Endothelial cell of umbilical vein (primary cell): ENCODE results near the gene BZW1. TPM values are rescaled to one million over a fixed set of nuclear protein-coding genes. Genes with fewer than 3 reads are reported as not detected.

Experiments used
- BruUV-seq: library from RNA; stranded (reverse); fragments of 400-500 nt; replicated peaks from 2 replicates; lab custom pipeline; 2021; lab: Mats Ljungman, UMichigan
- CTCF ChIA-PET: fragments of 300-600, 350-600 bp; sonication (Branson Sonifier 250); formaldehyde crosslinking; loops from one replicate; lab custom pipeline; 2021; ENCODE audit warnings: antibody characterized with exemption, inconsistent platforms; lab: Charles Lee
- POLR2A ChIA-PET: fragments of 300-600, 350-600 bp; sonication (Branson Sonifier 250); formaldehyde crosslinking; loops from one replicate; lab custom pipeline; 2021; ENCODE audit warnings: antibody characterized with exemption, inconsistent platforms; lab: Charles Lee
- DNase-seq: peaks from one replicate; pipeline ENCODE4 v3.0.0-alpha.2; 2011; ENCODE audit warnings: low read depth, low spot score
- FAIRE-seq: peaks from 2 replicates; lab custom pipeline; 2011; peaks lifted over from hg19 to GRCh38; lab: Jason Lieb, UNC
- H2AFZ ChIP-seq: 2 replicates; pipeline ENCODE4 v1.6.0; 2012; ENCODE audit warnings: low read depth, low read length, control low read depth, inconsistent platforms
- H3K27ac ChIP-seq: 2 replicates; pipeline ENCODE4 v1.5.1; 2011; ENCODE audit warnings: low read depth, mild to moderate bottlenecking, control low read depth, low read length, moderate library complexity; ENCODE audit not compliant: insufficient read depth
- H3K27me3 ChIP-seq, 2 experiments: 2 replicates each; pipeline versions ENCODE4 v1.6.0 to v1.6.1; 2011; ENCODE audit warnings: low read length in 2 of 2, mixed read lengths in 1 of 2; ENCODE audit not compliant: control insufficient read depth in 2 of 2, insufficient read depth in 2 of 2
- H3K36me3 ChIP-seq, 2 experiments: 2 replicates in 1 of 2; 3 replicates in 1 of 2; pipeline ENCODE4 v1.5.1; 2011; ENCODE audit warnings: low read length in 2 of 2, mild to moderate bottlenecking in 1 of 2, moderate library complexity in 1 of 2; ENCODE audit not compliant: control insufficient read depth in 2 of 2, insufficient read depth in 2 of 2; ENCODE audit errors: extremely low read depth in 1 of 2
- H3K4me1 ChIP-seq: 3 replicates; pipeline ENCODE4 v1.5.1; 2011; ENCODE audit warnings: mild to moderate bottlenecking, low read length; ENCODE audit not compliant: control insufficient read depth, insufficient read depth; ENCODE audit errors: extremely low read depth
- H3K4me2 ChIP-seq: 2 replicates; pipeline ENCODE4 v1.6.1; 2011; ENCODE audit warnings: low read length, control low read depth, mixed read lengths; ENCODE audit not compliant: insufficient read depth
- H3K4me3 ChIP-seq, 3 experiments: fragments of 200-600 bp in 1 of 3; sonication (generic), shearing (Covaris generic) in 1 of 3; replicated peaks in 1 of 3; 2 replicates each; pipeline ENCODE4 v1.5.1; 2011 to 2016; ENCODE audit warnings: control low read depth in 3 of 3, low read length in 3 of 3, mild to moderate bottlenecking in 2 of 3, inconsistent platforms in 1 of 3, low read depth in 1 of 3, moderate library complexity in 1 of 3; ENCODE audit not compliant: insufficient read depth in 1 of 3
- H3K79me2 ChIP-seq: 2 replicates; pipeline ENCODE4 v1.6.0; 2012; ENCODE audit warnings: low read length, inconsistent platforms; ENCODE audit not compliant: control insufficient read depth, insufficient read depth
- H3K9ac ChIP-seq: replicated peaks from 2 replicates; pipeline ENCODE3; 2011; ENCODE audit warnings: low read length, control low read depth; ENCODE audit not compliant: insufficient read depth; ENCODE audit errors: extremely low read depth
- H3K9me1 ChIP-seq: replicated peaks from 3 replicates; pipeline ENCODE4 v1.6.0; 2011; ENCODE audit warnings: mild to moderate bottlenecking, low read length; ENCODE audit not compliant: control insufficient read depth, insufficient read depth; ENCODE audit errors: extremely low read depth
- H3K9me3 ChIP-seq: replicated peaks from 2 replicates; pipeline ENCODE4 v1.5.1; 2012; ENCODE audit warnings: low read length, inconsistent platforms; ENCODE audit not compliant: control insufficient read depth, insufficient read depth
- H4K20me1 ChIP-seq: replicated peaks from 2 replicates; pipeline ENCODE3; 2011; ENCODE audit warnings: mild to moderate bottlenecking, low read length; ENCODE audit not compliant: control insufficient read depth, insufficient read depth; ENCODE audit errors: extremely low read depth
- EZH2 ChIP-seq: IDR thresholded peaks from 2 replicates; pipeline ENCODE4 v1.6.1; 2012; ENCODE audit warnings: borderline replicate concordance, low read depth, mild to moderate bottlenecking, moderate library complexity, low read length, inconsistent platforms; ENCODE audit not compliant: severe bottlenecking
- FOS ChIP-seq: IDR thresholded peaks from 2 replicates; pipeline ENCODE4 v1.6.1; 2011; ENCODE audit warnings: mild to moderate bottlenecking, low read length, moderate library complexity, borderline replicate concordance; ENCODE audit not compliant: insufficient read depth
- GATA2 ChIP-seq: IDR thresholded peaks from 2 replicates; pipeline ENCODE4 v1.7.0; 2011; ENCODE audit warnings: low read depth, mild to moderate bottlenecking, moderate library complexity, mixed read lengths, low read length; ENCODE audit not compliant: insufficient read length, insufficient read depth
- JUN ChIP-seq: IDR thresholded peaks from 2 replicates; pipeline ENCODE4 v1.6.1; 2011; ENCODE audit warnings: borderline replicate concordance, low read depth; ENCODE audit not compliant: insufficient read length, insufficient read depth
- MYC ChIP-seq: IDR thresholded peaks from one replicate; pipeline ENCODE4 v1.6.1; 2011; ENCODE audit warnings: mild to moderate bottlenecking, low read depth, low read length
- POLR2A ChIP-seq: IDR thresholded peaks from 2 replicates; pipeline ENCODE4 v1.6.1; 2012; ENCODE audit warnings: low read depth, mild to moderate bottlenecking, control low read depth, low read length
- POLR2AphosphoS5 ChIP-seq: IDR thresholded peaks from 2 replicates; pipeline ENCODE4 v1.6.1; 2012; ENCODE audit warnings: low read depth, mild to moderate bottlenecking, control low read depth, low read length, moderate library complexity; ENCODE audit not compliant: insufficient read depth
- dilution Hi-C: fragments of 300-500 bp; cut with MboI; formaldehyde crosslinking; loops from one replicate; pipeline ENCODE4 v1.15.0; 2019; ENCODE audit warnings: low sequenced_read_pairs; ENCODE audit not compliant: extremely low pct_ligation_motif_present
- intact Hi-C: fragments of 100-400 bp; cut with micrococcal nuclease; formaldehyde crosslinking; loops from one replicate; pipeline ENCODE4 v1.10.0; 2022
- polyA plus RNA-seq, 4 experiments: library from polyadenylated mRNA; depleted of rRNA in 3 of 4; stranded (reverse) in 3 of 4; unstranded in 1 of 4; fragments of >200 nt; gene quantifications; 2 replicates each; pipeline versions ENCODE4 v1.2.1 to v1.2.3, GENCODE V29; 2011 to 2012; ENCODE audit warnings: missing spikeins in 1 of 4
- total RNA-seq: library from RNA; stranded (reverse); gene quantifications from 2 replicates; pipeline ENCODE4 v1.2.3, GENCODE V29; 2021
- TF ChIP-seq, protein P1 (sequence below), 2 donors: IDR thresholded peaks; 1 replicate in 1 of 2; 2 replicates in 1 of 2; pipeline ENCODE4 v1.5.1; 2011; ENCODE audit warnings: low read length in 2 of 2, mild to moderate bottlenecking in 2 of 2, moderate library complexity in 2 of 2, control low read depth in 1 of 2, inconsistent platforms in 1 of 2, low read depth in 1 of 2; ENCODE audit not compliant: insufficient read depth in 1 of 2; ENCODE audit errors: extremely low read depth in 1 of 2
- TF ChIP-seq, protein P2 (sequence below): IDR thresholded peaks from 2 replicates; pipeline ENCODE4 v1.6.1; 2011; ENCODE audit not compliant: insufficient read depth, insufficient read length

The BZW1 gene
- total and polyA plus RNA-seq, 2 donors (not counting 3 experiments of a cell fraction or from before 2014, with no cell fraction given): 174 to 353 TPM

- ChIA-PET CTCF (interaction anchor here (1.2 kb wide), 1 partner anchor 9 kb away, joined by 4 read pairs; no protein-coding TSS in a partner anchor), POLR2A (no interaction called here)
- no peak for TF ChIP-seq EZH2
- no peak for TF ChIP-seq POLR2AphosphoS5
- no peak for TF ChIP-seq FOS
- no peak for TF ChIP-seq GATA2
- TF ChIP-seq, protein P1, sequence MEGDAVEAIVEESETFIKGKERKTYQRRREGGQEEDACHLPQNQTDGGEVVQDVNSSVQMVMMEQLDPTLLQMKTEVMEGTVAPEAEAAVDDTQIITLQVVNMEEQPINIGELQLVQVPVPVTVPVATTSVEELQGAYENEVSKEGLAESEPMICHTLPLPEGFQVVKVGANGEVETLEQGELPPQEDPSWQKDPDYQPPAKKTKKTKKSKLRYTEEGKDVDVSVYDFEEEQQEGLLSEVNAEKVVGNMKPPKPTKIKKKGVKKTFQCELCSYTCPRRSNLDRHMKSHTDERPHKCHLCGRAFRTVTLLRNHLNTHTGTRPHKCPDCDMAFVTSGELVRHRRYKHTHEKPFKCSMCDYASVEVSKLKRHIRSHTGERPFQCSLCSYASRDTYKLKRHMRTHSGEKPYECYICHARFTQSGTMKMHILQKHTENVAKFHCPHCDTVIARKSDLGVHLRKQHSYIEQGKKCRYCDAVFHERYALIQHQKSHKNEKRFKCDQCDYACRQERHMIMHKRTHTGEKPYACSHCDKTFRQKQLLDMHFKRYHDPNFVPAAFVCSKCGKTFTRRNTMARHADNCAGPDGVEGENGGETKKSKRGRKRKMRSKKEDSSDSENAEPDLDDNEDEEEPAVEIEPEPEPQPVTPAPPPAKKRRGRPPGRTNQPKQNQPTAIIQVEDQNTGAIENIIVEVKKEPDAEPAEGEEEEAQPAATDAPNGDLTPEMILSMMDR (IDR thresholded peaks at IDR 0.05; ENCODE audit: extremely low read depth in 1 of 2, insufficient read depth in 1 of 2, low read depth in 1 of 2, low read length in 2 of 2): no peak
- TF ChIP-seq MYC: no peak
- TF ChIP-seq POLR2A: no peak
- TF ChIP-seq, protein P2, sequence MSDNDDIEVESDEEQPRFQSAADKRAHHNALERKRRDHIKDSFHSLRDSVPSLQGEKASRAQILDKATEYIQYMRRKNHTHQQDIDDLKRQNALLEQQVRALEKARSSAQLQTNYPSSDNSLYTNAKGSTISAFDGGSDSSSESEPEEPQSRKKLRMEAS: no peak
- no peak for TF ChIP-seq JUN
- DNase-seq (no peak), FAIRE-seq (no peak)
- Histone ChIP-seq H3K9me3 (no peaks in the 10 kb centered on the region), H2AFZ (no peak overlapping the region), H3K4me1 (no peaks in the 10 kb centered on the region), H3K9ac (no peak overlapping the region), H4K20me1 (no peaks in the 10 kb centered on the region), H3K4me2 (no peak overlapping the region), H3K27ac (no peak overlapping the region), H3K79me2 (no peaks in the 10 kb centered on the region), H3K27me3 (no peaks in the 10 kb centered on the region), H3K4me3 (no peak overlapping the region), H3K9me1 (no peaks in the 10 kb centered on the region), H3K36me3 (no peaks in the 10 kb centered on the region)
- intact Hi-C loops: no loop called here
- no TSS peak for BruUV-seq
- dilution Hi-C loops: no loop called here
These were observed 27.8 kb downstream of the BZW1 start for GRCh38 chr2:200839513-200839912.
